ENCODE data around the gene NRP1.

DNA sequence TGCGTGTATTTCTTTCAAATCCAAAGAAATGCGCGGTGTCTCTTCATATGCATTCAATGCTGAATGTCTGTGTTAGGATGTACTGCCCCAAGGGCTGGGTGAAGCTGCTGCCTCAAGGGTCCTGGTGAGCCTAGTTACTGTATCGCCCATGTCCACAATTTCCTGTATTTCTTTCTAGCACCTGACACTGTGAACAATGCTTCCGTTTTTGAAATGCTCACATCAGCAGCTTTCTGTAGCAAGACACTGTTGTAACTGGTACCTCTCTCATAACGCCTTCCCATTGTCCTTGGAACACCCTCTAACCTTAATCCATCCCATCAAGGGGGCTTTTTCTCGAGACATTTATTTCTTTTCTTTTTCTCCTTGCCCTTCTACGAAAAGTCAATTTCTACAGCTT is 25.1 kb downstream of the NRP1 start:
- TF ChIP-seq POLR2A (IDR thresholded peaks at IDR 0.05) = no peak
- TF ChIP-seq, protein P1, sequence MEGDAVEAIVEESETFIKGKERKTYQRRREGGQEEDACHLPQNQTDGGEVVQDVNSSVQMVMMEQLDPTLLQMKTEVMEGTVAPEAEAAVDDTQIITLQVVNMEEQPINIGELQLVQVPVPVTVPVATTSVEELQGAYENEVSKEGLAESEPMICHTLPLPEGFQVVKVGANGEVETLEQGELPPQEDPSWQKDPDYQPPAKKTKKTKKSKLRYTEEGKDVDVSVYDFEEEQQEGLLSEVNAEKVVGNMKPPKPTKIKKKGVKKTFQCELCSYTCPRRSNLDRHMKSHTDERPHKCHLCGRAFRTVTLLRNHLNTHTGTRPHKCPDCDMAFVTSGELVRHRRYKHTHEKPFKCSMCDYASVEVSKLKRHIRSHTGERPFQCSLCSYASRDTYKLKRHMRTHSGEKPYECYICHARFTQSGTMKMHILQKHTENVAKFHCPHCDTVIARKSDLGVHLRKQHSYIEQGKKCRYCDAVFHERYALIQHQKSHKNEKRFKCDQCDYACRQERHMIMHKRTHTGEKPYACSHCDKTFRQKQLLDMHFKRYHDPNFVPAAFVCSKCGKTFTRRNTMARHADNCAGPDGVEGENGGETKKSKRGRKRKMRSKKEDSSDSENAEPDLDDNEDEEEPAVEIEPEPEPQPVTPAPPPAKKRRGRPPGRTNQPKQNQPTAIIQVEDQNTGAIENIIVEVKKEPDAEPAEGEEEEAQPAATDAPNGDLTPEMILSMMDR (IDR thresholded peaks at IDR 0.05 in 4 of 5, conservative IDR thresholded peaks at IDR 0.05 in 1 of 5) = no peak
